Measurements from ENCODE around the gene GRIK1. TPM values are rescaled to one million over a fixed set of nuclear protein-coding genes. Genes with fewer than 3 reads are reported as not detected.

Gene GRIK1
- total RNA-seq, 2 experiments from 2014 or later = not detected

GRCh38 chr21:29656504-29657239 is 283.1 kb downstream of the GRIK1 start:
- Mint-ChIP-seq H3K27ac (peak overlapping the region; percentile 64), H3K4me1 (peaks cover 27% of the 10 kb centered on the region), H3K4me3 (peak overlapping the region; percentile 23), H3K27me3 (no peaks in the 10 kb centered on the region), H3K36me3 (peaks cover 10% of the 10 kb centered on the region), H3K9me3 (peaks cover 6% of the 10 kb centered on the region)
- no peak for DNase-seq

- H3K36me3 Mint-ChIP-seq = peaks cover 14% of the 10 kb centered on the region
- peaks cover 27% of the 10 kb centered on the region for H3K4me1 Mint-ChIP-seq
- no peaks in the 10 kb centered on the region for H3K27me3 Mint-ChIP-seq
- H3K27ac Mint-ChIP-seq = no peak overlapping the region
- no peak for DNase-seq
- peaks cover 6% of the 10 kb centered on the region for H3K9me3 Mint-ChIP-seq
- no peak overlapping the region for H3K4me3 Mint-ChIP-seq
Measured at GRCh38 chr21:29655577-29655976, 284.2 kb downstream of the GRIK1 start.

GRCh38 chr21:29654855-29655254 is 284.9 kb downstream of the GRIK1 start:
- Mint-ChIP-seq H3K4me1 (peaks cover 27% of the 10 kb centered on the region), H3K36me3 (peaks cover 12% of the 10 kb centered on the region), H3K27ac (no peak overlapping the region), H3K9me3 (peaks cover 5% of the 10 kb centered on the region), H3K27me3 (no peaks in the 10 kb centered on the region), H3K4me3 (no peak overlapping the region)
- no peak for DNase-seq

GRCh38 chr21:29654203-29654602 is 285.6 kb downstream of the GRIK1 start:
- no peak for DNase-seq
- Mint-ChIP-seq H3K9me3 (peaks cover 5% of the 10 kb centered on the region), H3K27ac (no peak overlapping the region), H3K27me3 (no peaks in the 10 kb centered on the region), H3K4me1 (peaks cover 27% of the 10 kb centered on the region), H3K36me3 (peaks cover 12% of the 10 kb centered on the region), H3K4me3 (no peak overlapping the region)

GRCh38 chr21:29650523-29651022 is 289.2 kb downstream of the GRIK1 start:
- Mint-ChIP-seq H3K36me3 (peaks cover 8% of the 10 kb centered on the region), H3K4me1 (peaks cover 8% of the 10 kb centered on the region), H3K27me3 (no peaks in the 10 kb centered on the region), H3K27ac (no peak overlapping the region), H3K9me3 (peaks cover 4% of the 10 kb centered on the region), H3K4me3 (no peak overlapping the region)
- no peak for DNase-seq

- Mint-ChIP-seq H3K4me1 (peaks cover 6% of the 10 kb centered on the region), H3K9me3 (no peaks in the 10 kb centered on the region), H3K27ac (no peak overlapping the region), H3K27me3 (no peaks in the 10 kb centered on the region), H3K4me3 (no peak overlapping the region), H3K36me3 (peaks cover 6% of the 10 kb centered on the region)
- no peak for DNase-seq
Measured at GRCh38 chr21:29649406-29649814, 290.4 kb downstream of the GRIK1 start.

- Mint-ChIP-seq H3K4me1 (peaks cover 4% of the 10 kb centered on the region), H3K27ac (no peak overlapping the region), H3K4me3 (no peak overlapping the region), H3K27me3 (no peaks in the 10 kb centered on the region), H3K36me3 (peaks cover 6% of the 10 kb centered on the region), H3K9me3 (no peaks in the 10 kb centered on the region)
- no peak for DNase-seq
Measured at GRCh38 chr21:29648710-29649240, 291.0 kb downstream of the GRIK1 start.

GRCh38 chr21:29647353-29647781 is 292.4 kb downstream of the GRIK1 start:
- Mint-ChIP-seq H3K4me3 (no peak overlapping the region), H3K9me3 (no peaks in the 10 kb centered on the region), H3K36me3 (peaks cover 4% of the 10 kb centered on the region), H3K4me1 (no peaks in the 10 kb centered on the region), H3K27me3 (no peaks in the 10 kb centered on the region), H3K27ac (no peak overlapping the region)
- no peak for DNase-seq

- Mint-ChIP-seq H3K27me3 (no peaks in the 10 kb centered on the region), H3K9me3 (no peaks in the 10 kb centered on the region), H3K4me3 (no peak overlapping the region), H3K4me1 (no peaks in the 10 kb centered on the region), H3K27ac (no peak overlapping the region), H3K36me3 (peaks cover 4% of the 10 kb centered on the region)
- DNase-seq = no peak
Measured at GRCh38 chr21:29645666-29646553, 293.9 kb downstream of the GRIK1 start.

GRCh38 chr21:29643289-29643688 is 296.5 kb downstream of the GRIK1 start:
- Mint-ChIP-seq H3K4me3 (no peak overlapping the region), H3K27ac (no peak overlapping the region)

GRCh38 chr21:29642551-29643245 is 297.1 kb downstream of the GRIK1 start:
- Mint-ChIP-seq H3K36me3 (peaks cover 2% of the 10 kb centered on the region), H3K9me3 (no peaks in the 10 kb centered on the region), H3K27ac (no peak overlapping the region), H3K27me3 (no peaks in the 10 kb centered on the region), H3K4me1 (peaks cover 6% of the 10 kb centered on the region), H3K4me3 (no peak overlapping the region)
- DNase-seq = no peak

More at GRCh38 chr21:29643289-29643688, 296.5 kb downstream of the GRIK1 start:
- no peak for DNase-seq
- Mint-ChIP-seq H3K9me3 (no peaks in the 10 kb centered on the region), H3K36me3 (peaks cover 2% of the 10 kb centered on the region), H3K27me3 (no peaks in the 10 kb centered on the region), H3K4me1 (peaks cover 6% of the 10 kb centered on the region)

- Mint-ChIP-seq H3K27me3 (no peaks in the 10 kb centered on the region), H3K4me3 (no peak overlapping the region), H3K9me3 (no peaks in the 10 kb centered on the region), H3K4me1 (peaks cover 6% of the 10 kb centered on the region), H3K36me3 (peaks cover 2% of the 10 kb centered on the region), H3K27ac (no peak overlapping the region)
- DNase-seq = no peak
Measured at GRCh38 chr21:29641635-29642550, 297.9 kb downstream of the GRIK1 start.

- Mint-ChIP-seq H3K36me3 (peaks cover 2% of the 10 kb centered on the region), H3K27ac (no peak overlapping the region), H3K27me3 (no peaks in the 10 kb centered on the region), H3K9me3 (no peaks in the 10 kb centered on the region), H3K4me1 (peaks cover 6% of the 10 kb centered on the region), H3K4me3 (no peak overlapping the region)
- no peak for DNase-seq
Measured at GRCh38 chr21:29641001-29641634, 298.7 kb downstream of the GRIK1 start.

All from activated naive CD8-positive, alpha-beta T cell treated with anti-CD3 and anti-CD28 coated beads for 36 hours (primary cell).